Kidney capillary endothelial cell (primary cell): Measurements from ENCODE around the gene EML4.
A peak's percentile ranks its signal among the peaks of the same experiment; 100 is the strongest.

ENCODE experiments used
- DNase-seq: peaks from one replicate; pipeline ENCODE4 v3.0.0-alpha.2; 2018; ENCODE audit warnings: low spot score

Gene EML4

DNA sequence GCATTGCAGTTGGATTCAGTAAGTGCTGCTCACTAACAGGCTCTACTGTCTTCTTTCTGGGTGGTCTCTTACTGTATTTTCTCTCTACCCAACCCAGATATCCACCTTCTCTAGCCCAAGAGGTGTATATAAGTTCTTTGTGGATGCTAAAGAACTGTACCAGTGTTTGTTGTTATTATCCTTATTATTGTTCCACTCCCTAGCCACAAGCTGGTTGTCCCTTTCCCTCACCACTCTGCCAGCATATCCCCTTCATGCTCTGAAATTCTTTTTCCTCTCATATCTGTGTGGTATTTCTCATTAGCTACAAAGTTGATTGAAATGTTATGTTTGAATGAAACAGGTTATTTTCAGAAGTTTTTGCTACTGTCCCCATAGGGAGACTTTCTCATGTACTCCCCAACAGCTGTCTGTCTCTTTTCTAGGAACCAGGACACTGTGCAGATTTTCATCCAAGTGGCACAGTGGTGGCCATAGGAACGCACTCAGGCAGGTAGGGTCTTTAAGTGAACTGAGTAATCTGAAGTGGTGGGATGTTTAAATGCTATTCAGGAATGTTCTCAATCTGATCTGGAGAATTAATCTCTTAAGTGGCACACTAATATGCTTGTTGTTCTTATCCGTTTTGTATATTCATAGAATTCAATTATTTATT is 135.0 kb downstream of the EML4 start:
- DNase-seq, result no peak

DNA sequence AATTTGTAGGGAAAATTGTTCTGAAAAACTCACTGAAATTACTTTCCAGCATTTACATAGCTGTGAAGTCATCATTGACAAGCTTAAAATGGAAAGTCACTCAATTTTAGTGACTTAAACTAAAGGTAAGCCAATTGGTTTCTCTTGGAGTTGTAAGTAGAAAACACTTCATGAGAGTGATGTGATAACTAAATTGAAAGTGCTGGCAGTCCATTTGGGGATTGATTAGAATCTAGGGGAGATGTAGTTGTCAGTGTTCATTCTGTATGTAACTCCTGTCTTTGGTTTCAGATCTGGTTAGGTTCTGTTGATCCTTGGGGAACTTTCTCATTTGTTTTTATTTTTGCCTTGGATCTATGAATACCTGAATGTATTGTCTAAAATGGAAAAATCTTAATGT is 138.0 kb downstream of the EML4 start:
- no peak for DNase-seq

GRCh38 chr2:42309366-42309765 is 140.2 kb downstream of the EML4 start:
- DNase-seq, result no peak

GRCh38 chr2:42310007-42310515 is 140.9 kb downstream of the EML4 start:
- no peak for DNase-seq

GRCh38 chr2:42312106-42312505 is 143.0 kb downstream of the EML4 start:
- no peak for DNase-seq

DNA sequence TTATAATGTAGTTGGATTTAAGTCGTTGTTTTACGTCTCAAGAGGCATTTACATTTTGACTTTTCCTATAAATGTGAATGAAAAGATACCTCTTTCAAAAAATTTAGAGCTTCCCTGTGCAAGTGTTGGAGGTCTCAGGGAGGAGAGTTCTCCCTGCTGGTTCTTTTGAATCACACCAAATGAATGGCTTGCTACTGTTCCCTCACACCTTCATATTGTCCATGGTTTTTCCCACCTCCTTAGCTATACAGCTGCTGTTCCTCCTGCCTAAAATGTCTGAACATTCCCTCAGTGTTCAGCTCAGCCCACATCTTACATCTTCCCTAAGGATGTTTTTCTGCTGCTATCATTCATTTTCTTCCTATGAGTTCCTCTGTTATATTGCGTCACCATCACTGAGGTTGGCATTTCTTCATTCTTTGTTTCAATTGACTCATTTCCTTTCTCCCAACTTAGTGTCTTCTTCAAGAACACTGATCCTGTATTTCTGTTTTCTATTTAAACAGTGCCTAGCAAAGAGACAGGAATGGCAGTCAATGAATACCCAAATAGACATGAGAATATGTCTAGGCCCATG is 145.8 kb downstream of the EML4 start:
- DNase-seq, result no peak

DNA sequence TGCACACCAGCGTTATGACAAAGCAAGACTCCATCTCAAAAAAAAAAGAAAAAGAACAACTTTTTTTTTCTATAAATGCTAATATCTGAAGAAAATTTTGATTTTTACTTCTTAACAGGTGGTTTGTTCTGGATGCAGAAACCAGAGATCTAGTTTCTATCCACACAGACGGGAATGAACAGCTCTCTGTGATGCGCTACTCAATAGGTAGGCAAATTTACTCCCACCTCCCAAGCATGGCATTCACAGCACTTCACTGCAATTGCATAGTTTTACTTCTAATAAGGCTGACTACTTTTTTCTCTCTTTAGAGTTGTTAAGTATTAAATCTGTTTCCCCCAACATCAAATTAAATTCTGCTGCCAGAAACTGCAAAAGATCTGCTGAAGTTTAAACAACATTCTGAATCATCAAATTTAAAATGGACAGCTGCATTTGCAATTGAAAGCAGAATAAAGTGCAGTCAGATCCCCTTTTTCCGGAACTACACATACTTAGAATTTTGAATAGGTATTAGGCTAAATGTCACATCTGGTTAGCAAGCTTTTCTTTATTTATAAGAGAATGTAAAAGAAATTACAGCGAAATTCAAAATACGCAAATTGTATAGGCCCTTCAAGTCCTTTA is 146.8 kb downstream of the EML4 start:
- no peak for DNase-seq

- no peak for DNase-seq
These were observed 147.8 kb downstream of the EML4 start for GRCh38 chr2:42316910-42317309.

DNA sequence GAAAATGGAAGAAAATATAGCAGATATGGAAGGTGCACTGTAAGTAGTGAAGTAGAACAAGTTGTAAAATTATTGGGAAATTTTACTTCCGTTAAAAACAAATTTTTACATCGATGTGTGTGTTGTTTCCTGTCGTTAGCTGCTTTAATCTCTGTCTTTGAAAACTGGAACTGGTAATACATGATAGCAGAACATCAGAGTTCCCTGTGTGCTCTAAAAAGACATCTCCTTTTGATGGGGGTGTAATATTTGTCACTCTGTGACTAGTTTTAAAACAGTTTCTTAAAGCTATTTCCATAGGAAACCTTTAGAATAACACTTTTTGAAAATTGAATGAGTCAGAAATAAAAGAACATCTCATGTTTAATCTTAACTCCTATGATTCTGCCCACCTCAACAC is 148.3 kb downstream of the EML4 start:
- DNase-seq, result no peak

GRCh38 chr2:42317945-42318344 is 148.8 kb downstream of the EML4 start:
- DNase-seq, result no peak

DNA sequence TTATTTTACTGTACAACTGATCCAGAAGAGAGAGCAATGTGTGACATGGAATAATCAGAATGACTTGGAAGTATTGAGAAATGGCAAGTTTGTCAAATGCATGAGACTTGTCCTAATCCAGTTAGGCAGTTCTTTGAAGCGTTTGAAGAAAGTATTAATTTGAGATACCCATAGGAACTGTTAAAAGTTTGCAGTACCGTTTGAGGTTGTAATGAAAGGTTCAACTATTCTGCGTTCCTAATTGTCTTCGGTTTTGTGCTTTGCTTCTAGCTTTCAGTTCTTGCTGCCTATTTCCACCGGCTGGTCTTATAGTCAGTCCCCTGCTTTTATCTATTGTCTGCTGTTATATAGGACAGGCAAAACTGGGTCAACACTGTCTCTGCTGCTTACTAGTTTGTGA is 150.1 kb downstream of the EML4 start:
- no peak for DNase-seq

GRCh38 chr2:42321452-42322064 is 152.4 kb downstream of the EML4 start:
- no peak for DNase-seq

DNA sequence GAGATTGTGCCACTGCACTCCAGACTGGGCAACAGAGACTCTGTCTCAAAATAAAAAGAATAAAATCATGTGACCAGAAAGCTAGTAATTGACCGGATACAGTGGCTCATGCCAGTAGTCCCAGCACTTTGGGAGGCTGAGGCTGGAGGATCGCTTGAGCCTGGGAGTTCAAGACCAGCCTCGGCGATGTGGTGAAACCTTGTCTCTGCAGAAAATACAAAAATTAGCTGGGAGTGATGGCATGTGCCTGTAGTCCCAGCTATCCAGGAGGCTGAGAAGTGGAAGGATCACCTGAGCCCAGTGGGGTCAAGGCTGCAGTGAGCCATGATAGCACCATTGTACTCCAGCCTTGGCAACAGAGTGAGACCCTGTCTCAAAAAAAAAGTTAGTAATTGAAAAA is 155.1 kb downstream of the EML4 start:
- no peak for DNase-seq

- DNase-seq, result no peak
These were observed 155.8 kb downstream of the EML4 start for GRCh38 chr2:42324949-42325348.

GRCh38 chr2:42325609-42326008 is 156.5 kb downstream of the EML4 start:
- DNase-seq, result no peak

- DNase-seq, result no peak
These were observed 158.0 kb downstream of the EML4 start for GRCh38 chr2:42327125-42327524.

DNA sequence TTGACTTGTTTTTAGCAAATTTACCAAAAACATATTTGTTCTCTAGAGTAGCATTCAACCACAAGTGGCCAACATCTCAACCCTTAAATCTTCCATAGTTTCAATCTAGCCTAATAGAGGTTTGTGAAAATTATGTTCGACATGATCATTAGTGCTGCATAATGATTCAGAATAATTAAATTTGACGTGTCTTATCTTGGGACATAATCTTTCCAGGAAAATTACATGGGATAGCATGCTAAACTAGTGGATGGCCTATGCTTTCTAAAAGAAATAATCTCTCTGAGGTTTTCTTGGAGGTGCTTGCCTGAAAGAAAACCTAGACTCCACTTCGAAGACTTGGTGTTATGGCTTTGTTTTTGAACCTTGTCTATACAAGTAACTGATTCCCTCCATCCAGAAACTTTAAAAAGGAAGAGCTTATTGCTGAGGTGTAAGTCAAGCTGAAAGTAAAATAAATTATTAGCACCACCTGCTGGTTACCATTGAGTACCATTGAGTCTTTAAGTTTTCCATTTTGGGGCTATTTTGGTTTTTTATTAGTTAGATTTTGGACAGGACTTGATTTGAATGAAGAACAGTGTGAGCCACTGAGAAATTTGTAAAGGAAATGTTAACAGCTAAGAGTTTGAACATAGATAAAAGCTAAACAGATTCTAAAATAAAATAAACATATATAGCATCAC is 159.1 kb downstream of the EML4 start:
- peak; percentile 34 for DNase-seq

DNA sequence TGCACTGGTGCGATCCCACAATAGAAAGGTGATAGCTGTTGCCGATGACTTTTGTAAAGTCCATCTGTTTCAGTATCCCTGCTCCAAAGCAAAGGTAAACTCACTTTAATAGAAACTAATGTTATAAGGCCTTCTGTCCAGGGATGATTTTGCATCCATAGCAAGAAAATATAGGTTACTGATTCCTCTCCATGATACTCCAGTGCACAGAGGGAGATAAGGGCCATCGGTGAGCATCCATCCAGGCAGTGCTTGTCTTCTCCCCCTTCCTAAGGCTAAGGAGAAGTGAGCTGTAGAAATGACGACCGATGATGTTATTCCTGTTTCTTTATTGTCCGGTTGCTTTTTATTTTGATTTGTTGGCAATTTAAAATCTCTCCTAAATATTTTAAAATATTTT is 159.8 kb downstream of the EML4 start:
- no peak for DNase-seq

DNA sequence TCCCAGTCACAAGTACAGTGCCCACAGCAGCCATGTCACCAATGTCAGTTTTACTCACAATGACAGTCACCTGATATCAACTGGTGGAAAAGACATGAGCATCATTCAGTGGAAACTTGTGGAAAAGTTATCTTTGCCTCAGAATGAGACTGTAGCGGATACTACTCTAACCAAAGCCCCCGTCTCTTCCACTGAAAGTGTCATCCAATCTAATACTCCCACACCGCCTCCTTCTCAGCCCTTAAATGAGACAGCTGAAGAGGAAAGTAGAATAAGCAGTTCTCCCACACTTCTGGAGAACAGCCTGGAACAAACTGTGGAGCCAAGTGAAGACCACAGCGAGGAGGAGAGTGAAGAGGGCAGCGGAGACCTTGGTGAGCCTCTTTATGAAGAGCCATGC is 160.6 kb downstream of the EML4 start:
- DNase-seq, result no peak

- DNase-seq, result no peak
These were observed 162.6 kb downstream of the EML4 start for GRCh38 chr2:42331569-42332284.

GRCh38 chr2:42332575-42332974 is 163.4 kb downstream of the EML4 start:
- DNase-seq, result no peak

DNA sequence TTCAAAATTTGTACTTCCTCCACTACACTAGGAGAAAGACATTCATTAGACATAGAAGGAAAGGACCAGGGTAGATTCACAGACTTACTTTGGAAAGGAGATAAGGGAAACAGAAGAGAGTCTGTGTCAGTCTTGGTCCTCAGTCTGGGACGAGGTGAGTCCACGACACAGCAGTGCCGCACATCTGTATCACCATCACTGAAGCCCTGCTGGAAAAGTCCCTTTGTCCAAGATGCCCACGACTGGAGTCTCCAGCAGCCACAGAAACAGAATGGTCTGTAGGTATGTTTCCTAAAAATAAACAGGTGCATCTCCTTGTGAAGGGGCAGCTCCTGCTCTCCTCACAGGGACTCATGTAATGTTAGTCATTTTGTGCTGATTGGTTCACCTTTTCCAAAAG is 164.4 kb downstream of the EML4 start:
- DNase-seq, result no peak
